ENCODE measurements around the gene COPB1. TPM values are rescaled to one million over a fixed set of nuclear protein-coding genes. Genes with fewer than 3 reads are reported as not detected.
A peak's percentile ranks its signal among the peaks of the same experiment; 100 is the strongest.

Gene COPB1
- polyA plus RNA-seq, 1 donor (not counting 4 experiments of a cell fraction or from before 2014, with no cell fraction given), result 169 TPM

DNA sequence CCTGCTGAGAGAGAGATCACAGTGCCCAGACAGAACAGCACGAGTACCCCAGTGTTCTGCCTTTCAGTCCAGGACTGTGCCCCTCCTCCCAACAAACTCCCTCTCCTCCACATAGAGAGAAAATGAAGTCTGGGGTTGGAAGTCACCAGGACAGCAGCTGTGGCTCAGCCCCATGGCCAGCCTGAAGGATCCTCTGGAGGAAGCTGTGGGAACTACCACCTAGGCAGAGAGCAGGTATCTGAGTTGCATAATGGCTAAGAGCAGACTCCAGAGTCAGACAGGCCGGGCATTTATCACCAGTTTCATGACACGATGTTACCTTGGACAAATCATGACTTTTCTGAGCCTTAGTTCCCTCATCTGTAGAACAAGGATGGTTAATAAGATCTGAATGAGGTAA, 79.4 kb downstream of the COPB1 start:
- Histone ChIP-seq H4K20me1 (ENCODE audit: control insufficient read depth, extremely low read depth, insufficient read depth, low read length) (no peaks in the 10 kb centered on the region), H3K4me1 (ENCODE audit: control insufficient read depth, extremely low read depth, insufficient read depth, low read length) (peaks cover 37% of the 10 kb centered on the region), H3K9me3 (ENCODE audit: control insufficient read depth, low read depth, low read length) (no peaks in the 10 kb centered on the region), H3K36me3 (ENCODE audit: control insufficient read depth in 2 of 2, extremely low read depth in 1 of 2, insufficient read depth in 2 of 2, low read length in 2 of 2) (no peaks in the 10 kb centered on the region), H3K9ac (ENCODE audit: control insufficient read depth, extremely low read depth, insufficient read depth, low read length) (no peak overlapping the region), H3K27me3 (ENCODE audit: control insufficient read depth, extremely low read depth, insufficient read depth, low read length) (no peaks in the 10 kb centered on the region), H3K79me2 (ENCODE audit: control insufficient read depth, insufficient read depth, low read length) (no peaks in the 10 kb centered on the region), H3K27ac (ENCODE audit: control insufficient read depth, insufficient read depth, low read length) (no peak overlapping the region), H3K9me1 (ENCODE audit: control insufficient read depth, extremely low read depth, insufficient read depth, low read length) (no peaks in the 10 kb centered on the region), H2AFZ (ENCODE audit: control insufficient read depth, low read length) (no peak overlapping the region), H3K4me3 (ENCODE audit: control insufficient read depth in 2 of 3, extremely low read depth in 1 of 3, insufficient read depth in 2 of 3, low read depth in 1 of 3, low read length in 3 of 3) (no peak overlapping the region), H3K4me2 (ENCODE audit: control insufficient read depth, extremely low read depth, insufficient read depth, low read depth, low read length) (no peak overlapping the region)
- FAIRE-seq (no peak), DNase-seq (ENCODE audit: low read depth, low spot score) (no peak)
- TF ChIP-seq, protein P1, sequence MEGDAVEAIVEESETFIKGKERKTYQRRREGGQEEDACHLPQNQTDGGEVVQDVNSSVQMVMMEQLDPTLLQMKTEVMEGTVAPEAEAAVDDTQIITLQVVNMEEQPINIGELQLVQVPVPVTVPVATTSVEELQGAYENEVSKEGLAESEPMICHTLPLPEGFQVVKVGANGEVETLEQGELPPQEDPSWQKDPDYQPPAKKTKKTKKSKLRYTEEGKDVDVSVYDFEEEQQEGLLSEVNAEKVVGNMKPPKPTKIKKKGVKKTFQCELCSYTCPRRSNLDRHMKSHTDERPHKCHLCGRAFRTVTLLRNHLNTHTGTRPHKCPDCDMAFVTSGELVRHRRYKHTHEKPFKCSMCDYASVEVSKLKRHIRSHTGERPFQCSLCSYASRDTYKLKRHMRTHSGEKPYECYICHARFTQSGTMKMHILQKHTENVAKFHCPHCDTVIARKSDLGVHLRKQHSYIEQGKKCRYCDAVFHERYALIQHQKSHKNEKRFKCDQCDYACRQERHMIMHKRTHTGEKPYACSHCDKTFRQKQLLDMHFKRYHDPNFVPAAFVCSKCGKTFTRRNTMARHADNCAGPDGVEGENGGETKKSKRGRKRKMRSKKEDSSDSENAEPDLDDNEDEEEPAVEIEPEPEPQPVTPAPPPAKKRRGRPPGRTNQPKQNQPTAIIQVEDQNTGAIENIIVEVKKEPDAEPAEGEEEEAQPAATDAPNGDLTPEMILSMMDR (optimal IDR thresholded peaks at IDR 0.05 in 1 of 3, IDR thresholded peaks at IDR 0.05 in 1 of 3, conservative IDR thresholded peaks at IDR 0.05 in 1 of 3; ENCODE audit: extremely low read depth in 1 of 3, insufficient read depth in 2 of 3, low read length in 3 of 3), result peak in 1 of 3 experiments; percentile 34
- TF ChIP-seq EZH2 (IDR thresholded peaks at IDR 0.05; ENCODE audit: low read length), result no peak
- dilution Hi-C loops (cut with MboI; ENCODE audit: extremely low pct_ligation_motif_present, low sequenced_read_pairs), result no loop called here

DNA sequence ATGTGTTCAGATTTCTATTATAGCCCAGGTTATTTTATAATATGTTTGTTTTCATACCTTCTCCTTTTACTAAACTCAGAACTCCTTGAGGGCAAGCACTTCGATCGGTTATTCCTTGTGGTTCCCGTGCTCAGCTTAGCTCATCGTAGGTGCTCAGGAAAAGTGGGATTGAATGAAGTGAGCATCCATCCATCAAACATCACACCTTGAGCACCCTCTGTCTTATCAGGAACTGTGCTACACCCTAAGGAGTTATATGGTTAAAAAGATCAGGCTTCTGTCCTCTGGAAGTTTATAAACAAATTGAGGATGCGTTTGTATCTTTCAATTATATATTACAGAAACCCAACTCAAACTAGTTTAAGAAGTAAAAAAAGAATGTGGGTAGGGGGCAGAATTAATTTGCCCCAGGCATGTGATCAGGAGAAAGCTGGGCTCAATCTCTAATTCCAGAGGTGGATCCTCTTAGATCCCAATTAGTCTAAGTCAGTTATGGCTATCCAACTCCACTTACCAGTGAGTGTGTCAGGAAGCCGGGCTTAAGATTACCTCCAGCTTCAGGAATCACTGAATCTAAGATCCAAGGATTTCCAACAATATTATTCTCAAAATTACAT, 80.7 kb downstream of the COPB1 start:
- Histone ChIP-seq H4K20me1 (ENCODE audit: control insufficient read depth, extremely low read depth, insufficient read depth, low read length) (no peaks in the 10 kb centered on the region), H3K27me3 (ENCODE audit: control insufficient read depth, extremely low read depth, insufficient read depth, low read length) (no peaks in the 10 kb centered on the region), H3K4me2 (ENCODE audit: control insufficient read depth, extremely low read depth, insufficient read depth, low read depth, low read length) (no peak overlapping the region), H3K27ac (ENCODE audit: control insufficient read depth, insufficient read depth, low read length) (no peak overlapping the region), H3K9me3 (ENCODE audit: control insufficient read depth, low read depth, low read length) (no peaks in the 10 kb centered on the region), H3K4me3 (ENCODE audit: control insufficient read depth in 2 of 3, extremely low read depth in 1 of 3, insufficient read depth in 2 of 3, low read depth in 1 of 3, low read length in 3 of 3) (no peak overlapping the region), H2AFZ (ENCODE audit: control insufficient read depth, low read length) (no peak overlapping the region), H3K79me2 (ENCODE audit: control insufficient read depth, insufficient read depth, low read length) (no peaks in the 10 kb centered on the region), H3K4me1 (ENCODE audit: control insufficient read depth, extremely low read depth, insufficient read depth, low read length) (peaks cover 39% of the 10 kb centered on the region), H3K36me3 (ENCODE audit: control insufficient read depth in 2 of 2, extremely low read depth in 1 of 2, insufficient read depth in 2 of 2, low read length in 2 of 2) (no peaks in the 10 kb centered on the region), H3K9ac (ENCODE audit: control insufficient read depth, extremely low read depth, insufficient read depth, low read length) (no peak overlapping the region), H3K9me1 (ENCODE audit: control insufficient read depth, extremely low read depth, insufficient read depth, low read length) (no peaks in the 10 kb centered on the region)
- no peak for TF ChIP-seq EZH2 (IDR thresholded peaks at IDR 0.05; ENCODE audit: low read length)
- TF ChIP-seq, protein P1 (optimal IDR thresholded peaks at IDR 0.05 in 1 of 3, IDR thresholded peaks at IDR 0.05 in 1 of 3, conservative IDR thresholded peaks at IDR 0.05 in 1 of 3; ENCODE audit: extremely low read depth in 1 of 3, insufficient read depth in 2 of 3, low read length in 3 of 3), result peak; percentile 55 to 78 (median 60)
- DNase-seq (ENCODE audit: low read depth, low spot score) (no peak), FAIRE-seq (peak; percentile 67)
- dilution Hi-C loops (cut with MboI; ENCODE audit: extremely low pct_ligation_motif_present, low sequenced_read_pairs), result no loop called here

Measured in keratinocyte (primary cell).